DND-41 (cell line): Measurements from ENCODE around the gene CRYBA2.

ENCODE experiments used
- ATAC-seq: fragments of 200-7000 bp; cut with Tn5 transposase; 3 replicates; pipeline ENCODE4 v1.9.1; 2021; ENCODE audit warnings: low read depth; ENCODE audit not compliant: insufficient read depth
- DNase-seq: peaks from one replicate; pipeline ENCODE4 v3.0.0-alpha.2; 2020
- H2AFZ ChIP-seq: 2 replicates; pipeline ENCODE4 v1.6.0; 2012; ENCODE audit warnings: low read depth, low read length
- H3K27ac ChIP-seq: 2 replicates; pipeline ENCODE4 v1.5.1; 2012; ENCODE audit warnings: low read length, inconsistent platforms
- H3K27me3 ChIP-seq: fragments of 200-600 bp; sonication (generic); 2 replicates; pipeline ENCODE4 v1.6.0; 2012; ENCODE audit warnings: low read length, mild to moderate bottlenecking, inconsistent platforms; ENCODE audit not compliant: insufficient read depth, poor library complexity
- H3K36me3 ChIP-seq: 2 replicates; pipeline ENCODE4 v1.5.1; 2012; ENCODE audit warnings: low read length, inconsistent platforms; ENCODE audit not compliant: insufficient read depth
- H3K4me1 ChIP-seq: 2 replicates; pipeline ENCODE4 v1.5.1; 2012; ENCODE audit warnings: mild to moderate bottlenecking, low read length; ENCODE audit not compliant: insufficient read depth
- H3K4me2 ChIP-seq: 2 replicates; pipeline ENCODE4 v1.6.0; 2012; ENCODE audit warnings: mild to moderate bottlenecking, moderate library complexity, low read length, inconsistent platforms; ENCODE audit not compliant: insufficient read depth
- H3K4me3 ChIP-seq, 2 experiments: fragments of 200-600 bp in 1 of 2; shearing (Covaris generic) in 1 of 2; 2 replicates each; pipeline ENCODE4 v1.5.1; 2012 to 2016; ENCODE audit warnings: inconsistent platforms in 2 of 2, low read length in 2 of 2, mild to moderate bottlenecking in 2 of 2, low read depth in 1 of 2, moderate library complexity in 1 of 2
- H3K79me2 ChIP-seq: 2 replicates; pipeline ENCODE4 v1.6.0; 2012; ENCODE audit warnings: low read length, inconsistent platforms; ENCODE audit not compliant: insufficient read depth
- H3K9ac ChIP-seq: 2 replicates; pipeline ENCODE4 v1.6.0; 2012; ENCODE audit warnings: low read depth, mild to moderate bottlenecking, inconsistent platforms, low read length, moderate library complexity
- H3K9me3 ChIP-seq: 2 replicates; pipeline ENCODE4 v1.5.1; 2012; ENCODE audit warnings: low read length, moderate library complexity, mild to moderate bottlenecking, inconsistent platforms; ENCODE audit not compliant: insufficient read depth, severe bottlenecking
- H4K20me1 ChIP-seq: 2 replicates; pipeline ENCODE4 v1.6.0; 2012; ENCODE audit warnings: low read length; ENCODE audit not compliant: insufficient read depth
- CTCF ChIP-seq: IDR thresholded peaks from 2 replicates; pipeline ENCODE4 v1.5.1; 2012; ENCODE audit warnings: borderline replicate concordance, low read length, moderate library complexity, mild to moderate bottlenecking; ENCODE audit not compliant: poor library complexity, severe bottlenecking; ENCODE audit errors: extremely low read depth
- EZH2 ChIP-seq: IDR thresholded peaks from 3 replicates; pipeline ENCODE4 v1.6.1; 2012; ENCODE audit warnings: borderline replicate concordance, low read depth, mild to moderate bottlenecking, moderate library complexity, low read length, inconsistent platforms; ENCODE audit not compliant: severe bottlenecking

CRYBA2 gene

GRCh38 chr2:219028996-219029828, 36.0 kb upstream of the CRYBA2 start:
- Histone ChIP-seq H3K27me3 (peaks cover 20% of the 10 kb centered on the region), H2AFZ (no peak overlapping the region), H3K27ac (no peak overlapping the region), H3K9ac (no peak overlapping the region), H4K20me1 (peaks cover 8% of the 10 kb centered on the region; the same call in 1 of the 2 replicates), H3K4me2 (no peak overlapping the region), H3K36me3 (no peaks in the 10 kb centered on the region), H3K79me2 (no peaks in the 10 kb centered on the region), H3K4me1 (no peaks in the 10 kb centered on the region), H3K9me3 (no peaks in the 10 kb centered on the region), H3K4me3 (no peak overlapping the region)
- DNase-seq: no peak
- TF ChIP-seq EZH2 (no peak), CTCF (no peak)
- peak; percentile 39 for ATAC-seq

GRCh38 chr2:219028141-219028540, 34.9 kb upstream of the CRYBA2 start:
- Histone ChIP-seq H3K27ac (no peak overlapping the region), H3K4me3 (no peak overlapping the region), H3K79me2 (no peaks in the 10 kb centered on the region), H3K36me3 (no peaks in the 10 kb centered on the region), H3K9me3 (no peaks in the 10 kb centered on the region), H3K9ac (no peak overlapping the region), H3K27me3 (peaks cover 15% of the 10 kb centered on the region), H4K20me1 (peaks cover 8% of the 10 kb centered on the region; the same call in 1 of the 2 replicates), H2AFZ (no peak overlapping the region), H3K4me2 (no peak overlapping the region), H3K4me1 (no peaks in the 10 kb centered on the region)
- no peak for DNase-seq
- TF ChIP-seq CTCF (no peak), EZH2 (no peak)
- ATAC-seq: no peak

- no peak for ATAC-seq
- H3K4me3 ChIP-seq: no peak overlapping the region
- TF ChIP-seq EZH2: no peak
Measured at GRCh38 chr2:219027511-219028055, 34.4 kb upstream of the CRYBA2 start.

GRCh38 chr2:219026946-219027345, 33.7 kb upstream of the CRYBA2 start:
- Histone ChIP-seq H3K36me3 (no peaks in the 10 kb centered on the region), H2AFZ (no peak overlapping the region), H4K20me1 (peaks cover 8% of the 10 kb centered on the region; the same call in 1 of the 2 replicates), H3K4me1 (no peaks in the 10 kb centered on the region), H3K9ac (no peak overlapping the region), H3K9me3 (no peaks in the 10 kb centered on the region), H3K4me3 (no peak overlapping the region), H3K79me2 (no peaks in the 10 kb centered on the region), H3K27me3 (peaks cover 13% of the 10 kb centered on the region), H3K27ac (no peak overlapping the region), H3K4me2 (no peak overlapping the region)
- no peak for DNase-seq
- ATAC-seq: no peak
- TF ChIP-seq CTCF (no peak), EZH2 (no peak)

More at GRCh38 chr2:219027511-219028055, 34.4 kb upstream of the CRYBA2 start:
- Histone ChIP-seq H3K4me1 (no peaks in the 10 kb centered on the region), H3K9ac (no peak overlapping the region), H3K36me3 (no peaks in the 10 kb centered on the region), H3K79me2 (no peaks in the 10 kb centered on the region), H3K27me3 (peaks cover 13% of the 10 kb centered on the region), H2AFZ (no peak overlapping the region), H3K9me3 (no peaks in the 10 kb centered on the region), H3K27ac (no peak overlapping the region), H3K4me2 (no peak overlapping the region), H4K20me1 (peaks cover 8% of the 10 kb centered on the region; the same call in 1 of the 2 replicates)
- DNase-seq: no peak
